ENCODE data around the gene S1PR4. TPM values are rescaled to one million over a fixed set of nuclear protein-coding genes. Genes with fewer than 3 reads are reported as not detected.
A peak's percentile ranks its signal among the peaks of the same experiment; 100 is the strongest.

S1PR4 gene
- total and polyA plus RNA-seq, 2 of the 13 experiments (the other 11 are each of a cell fraction or from before 2014, with no cell fraction given): 0.07 to 0.09 TPM

GRCh38 chr19:3185461-3186159 lies 7.0 kb downstream of the S1PR4 start, which contains the start of gene NCLN (continued):
- TF ChIP-seq ELK4 (CRISPR knock-in tag; IDR thresholded peaks at IDR 0.05; ENCODE audit: borderline replicate concordance) (no peak), HNRNPL (IDR thresholded peaks at IDR 0.05; ENCODE audit: low read depth, low read length) (no peak), GLMP (CRISPR knock-in tag; IDR thresholded peaks at IDR 0.05; ENCODE audit: borderline replicate concordance) (no peak), ZNF766 (CRISPR knock-in tag; IDR thresholded peaks at IDR 0.05; ENCODE audit: borderline replicate concordance) (0 out of 2 replicates have a peak, but pooled peaks have one; percentile 41), KLF16 (CRISPR knock-in tag; IDR thresholded peaks at IDR 0.05) (no peak; a peak in 1 of 4 replicates), ZNF878 (CRISPR knock-in tag; IDR thresholded peaks at IDR 0.05) (no peak), POGZ (CRISPR knock-in tag; IDR thresholded peaks at IDR 0.05) (no peak), KDM3A (CRISPR knock-in tag; IDR thresholded peaks at IDR 0.05; ENCODE audit: low read depth) (0 out of 2 replicates have a peak, but pooled peaks have one; percentile 44), NCOR1 (IDR thresholded peaks at IDR 0.05; ENCODE audit: borderline replicate concordance, low read length) (peak; percentile 38; the same call in 1 of the 2 replicates), ZNF703 (CRISPR knock-in tag; IDR thresholded peaks at IDR 0.05; ENCODE audit: borderline replicate concordance) (no peak), FOXA3 (CRISPR knock-in tag; IDR thresholded peaks at IDR 0.05) (peak; percentile 36; the same call in 1 of the 2 replicates), CAMTA2 (CRISPR knock-in tag; IDR thresholded peaks at IDR 0.05; ENCODE audit: borderline replicate concordance) (0 out of 2 replicates have a peak, but pooled peaks have one; percentile 46), SKIL (CRISPR knock-in tag; IDR thresholded peaks at IDR 0.05; ENCODE audit: borderline replicate concordance) (no peak), ZNF569 (CRISPR knock-in tag; IDR thresholded peaks at IDR 0.05; ENCODE audit: borderline replicate concordance) (no peak), IRF2 (CRISPR knock-in tag; IDR thresholded peaks at IDR 0.05) (peak; percentile 96), XRCC5 (optimal IDR thresholded peaks at IDR 0.05; ENCODE audit: low read length) (peak; percentile 22), ZNF615 (CRISPR knock-in tag; IDR thresholded peaks at IDR 0.05; ENCODE audit: borderline replicate concordance) (no peak), REPIN1 (CRISPR knock-in tag; IDR thresholded peaks at IDR 0.05; ENCODE audit: borderline replicate concordance, low read depth) (peak; percentile 7; the same call in 1 of the 2 replicates), FUBP1 (CRISPR knock-in tag; IDR thresholded peaks at IDR 0.05; ENCODE audit: borderline replicate concordance) (no peak), ZNF720 (CRISPR knock-in tag; IDR thresholded peaks at IDR 0.05) (no peak), ZNF512 (CRISPR knock-in tag; IDR thresholded peaks at IDR 0.05) (no peak)

All from HepG2 (cell line).